Activated naive CD8-positive, alpha-beta T cell treated with anti-CD3 and anti-CD28 coated beads for 36 hours (primary cell): ENCODE measurements around the gene TPX2. TPM values are rescaled to one million over a fixed set of nuclear protein-coding genes. Genes with fewer than 3 reads are reported as not detected.

Source experiments
- DNase-seq: peaks from one replicate; pipeline ENCODE4 v3.0.0; 2021
- H3K27ac Mint-ChIP-seq: one replicate; pipeline ENCODE4 v1.8.0; 2022; ENCODE audit warnings: mild to moderate bottlenecking, moderate library complexity, mixed read lengths
- H3K27me3 Mint-ChIP-seq: one replicate; pipeline ENCODE4 v1.8.0; 2022; ENCODE audit warnings: mild to moderate bottlenecking, mixed read lengths
- H3K36me3 Mint-ChIP-seq: one replicate; pipeline ENCODE4 v1.8.0; 2021; ENCODE audit warnings: mild to moderate bottlenecking, mixed read lengths
- H3K4me1 Mint-ChIP-seq: one replicate; pipeline ENCODE4 v1.8.0; 2021; ENCODE audit warnings: mixed read lengths
- H3K4me3 Mint-ChIP-seq: one replicate; pipeline ENCODE4 v1.8.0; 2022; ENCODE audit warnings: mild to moderate bottlenecking, moderate library complexity, mixed read lengths
- H3K9me3 Mint-ChIP-seq: one replicate; pipeline ENCODE4 v1.8.0; 2022; ENCODE audit warnings: mixed read lengths
- total RNA-seq, 2 experiments: library from RNA; stranded (reverse); gene quantifications; one replicate each; pipeline ENCODE4 v1.2.3, GENCODE V29; 2021

TPX2 gene
- total RNA-seq: 100 to 1,000 TPM; 111 TPM

DNA sequence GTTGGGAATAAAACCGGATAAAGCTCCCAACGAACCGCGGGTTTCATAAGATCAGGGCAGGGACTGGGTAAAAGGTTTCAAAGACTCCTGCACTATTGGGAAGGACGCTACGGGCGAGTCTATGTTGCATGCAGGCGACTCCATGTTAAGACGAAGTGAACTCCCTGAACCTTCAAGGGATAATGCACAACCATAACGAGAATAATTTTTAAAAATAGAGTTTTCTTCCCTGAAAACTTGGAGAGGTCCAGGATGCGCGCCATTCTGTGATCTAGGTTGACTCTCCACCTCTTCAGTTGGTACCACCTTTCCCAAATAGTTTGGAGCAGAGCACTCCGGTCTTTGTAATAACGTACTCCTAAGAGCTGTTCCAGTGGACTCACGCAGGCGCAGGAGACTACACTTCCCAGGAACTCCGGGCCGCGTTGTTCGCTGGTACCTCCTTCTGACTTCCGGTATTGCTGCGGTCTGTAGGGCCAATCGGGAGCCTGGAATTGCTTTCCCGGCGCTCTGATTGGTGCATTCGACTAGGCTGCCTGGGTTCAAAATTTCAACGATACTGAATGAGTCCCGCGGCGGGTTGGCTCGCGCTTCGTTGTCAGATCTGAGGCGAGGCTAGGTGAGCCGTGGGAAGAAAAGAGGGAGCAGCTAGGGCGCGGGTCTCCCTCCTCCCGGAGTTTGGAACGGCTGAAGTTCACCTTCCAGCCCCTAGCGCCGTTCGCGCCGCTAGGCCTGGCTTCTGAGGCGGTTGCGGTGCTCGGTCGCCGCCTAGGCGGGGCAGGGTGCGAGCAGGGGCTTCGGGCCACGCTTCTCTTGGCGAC lies at the start of gene TPX2:
TPX2 (plus strand) TSS at position 562 of the 821 bp plus-strand sequence. CDS start 18,187 bp downstream, outside the sequence.
- Mint-ChIP-seq H3K27ac (no peak within 1 kb of the TSS), H3K36me3 (peaks cover 5% of the 10 kb centered on the region), H3K4me1 (peaks cover 7% of the 10 kb centered on the region), H3K27me3 (no peaks in the 10 kb centered on the region), H3K4me3 (no peak within 1 kb of the TSS), H3K9me3 (no peaks in the 10 kb centered on the region)
- DNase-seq: peak; percentile 84

DNA sequence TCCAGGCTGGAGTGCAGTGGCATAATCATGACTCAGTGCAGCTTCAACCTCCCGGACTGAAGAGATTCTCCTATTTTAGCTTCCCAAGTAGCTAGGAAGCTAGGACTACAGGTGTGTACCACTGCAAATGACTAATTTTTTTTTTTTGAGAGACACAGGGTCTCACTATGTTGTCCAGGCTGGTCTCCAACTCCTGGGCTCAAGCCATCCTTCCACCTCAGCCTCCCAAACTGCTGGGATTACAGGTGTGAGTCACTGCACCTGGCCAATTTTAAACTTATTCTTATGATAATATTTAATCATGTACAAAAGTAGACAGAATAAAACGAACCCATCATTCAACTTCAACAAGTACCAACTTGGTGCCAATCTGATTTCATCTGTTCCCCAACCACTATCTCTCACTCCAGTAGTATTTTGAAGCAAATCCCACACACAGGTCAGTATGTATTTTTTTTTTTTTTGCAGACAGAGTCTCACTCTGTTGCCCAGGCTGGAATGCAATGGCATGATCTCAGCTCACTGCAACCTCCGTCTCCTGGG lies 48.9 kb upstream of the TPX2 start:
- Mint-ChIP-seq H3K4me1 (peaks cover 63% of the 10 kb centered on the region), H3K36me3 (peaks cover 60% of the 10 kb centered on the region), H3K27me3 (no peaks in the 10 kb centered on the region), H3K4me3 (peak overlapping the region; percentile 32), H3K27ac (peak overlapping the region; percentile 59), H3K9me3 (no peaks in the 10 kb centered on the region)
- no peak for DNase-seq

- Mint-ChIP-seq H3K4me1 (peaks cover 58% of the 10 kb centered on the region), H3K27me3 (no peaks in the 10 kb centered on the region), H3K36me3 (peaks cover 54% of the 10 kb centered on the region), H3K9me3 (no peaks in the 10 kb centered on the region), H3K4me3 (peak overlapping the region; percentile 26), H3K27ac (peak overlapping the region; percentile 63)
- DNase-seq: no peak
Measured at GRCh38 chr20:31691646-31692275, 47.3 kb upstream of the TPX2 start.

GRCh38 chr20:31693402-31693801 lies 45.7 kb upstream of the TPX2 start:
- Mint-ChIP-seq H3K27me3 (no peaks in the 10 kb centered on the region), H3K4me3 (no peak overlapping the region), H3K9me3 (no peaks in the 10 kb centered on the region), H3K4me1 (peaks cover 55% of the 10 kb centered on the region), H3K36me3 (peaks cover 59% of the 10 kb centered on the region), H3K27ac (no peak overlapping the region)
- DNase-seq: no peak

- Mint-ChIP-seq H3K36me3 (peaks cover 60% of the 10 kb centered on the region), H3K4me1 (peaks cover 56% of the 10 kb centered on the region), H3K9me3 (no peaks in the 10 kb centered on the region), H3K27me3 (no peaks in the 10 kb centered on the region), H3K27ac (peak overlapping the region; percentile 22), H3K4me3 (no peak overlapping the region)
- no peak for DNase-seq
Measured at GRCh38 chr20:31693987-31694661, 45.0 kb upstream of the TPX2 start.

- Mint-ChIP-seq H3K36me3 (peaks cover 60% of the 10 kb centered on the region), H3K4me3 (no peak overlapping the region), H3K9me3 (no peaks in the 10 kb centered on the region), H3K27me3 (no peaks in the 10 kb centered on the region), H3K4me1 (peaks cover 63% of the 10 kb centered on the region), H3K27ac (peak overlapping the region; percentile 14)
- no peak for DNase-seq
Measured at GRCh38 chr20:31694842-31695593, 44.1 kb upstream of the TPX2 start.

GRCh38 chr20:31695849-31696804 lies 43.0 kb upstream of the TPX2 start:
- no peaks in the 10 kb centered on the region for H3K27me3 Mint-ChIP-seq
- no peak for DNase-seq
- no peak overlapping the region for H3K4me3 Mint-ChIP-seq
- no peaks in the 10 kb centered on the region for H3K9me3 Mint-ChIP-seq
- peaks cover 63% of the 10 kb centered on the region for H3K36me3 Mint-ChIP-seq
- H3K27ac Mint-ChIP-seq: peak overlapping the region; percentile 15
- peaks cover 69% of the 10 kb centered on the region for H3K4me1 Mint-ChIP-seq

- Mint-ChIP-seq H3K27me3 (no peaks in the 10 kb centered on the region), H3K27ac (peak overlapping the region; percentile 82), H3K36me3 (peaks cover 62% of the 10 kb centered on the region), H3K4me1 (peaks cover 65% of the 10 kb centered on the region), H3K9me3 (peaks cover 2% of the 10 kb centered on the region), H3K4me3 (no peak overlapping the region)
- DNase-seq: no peak
Measured at GRCh38 chr20:31698243-31698802, 40.8 kb upstream of the TPX2 start.

GRCh38 chr20:31698803-31699718 lies 40.0 kb upstream of the TPX2 start:
- Mint-ChIP-seq H3K27me3 (no peaks in the 10 kb centered on the region), H3K27ac (peak overlapping the region; percentile 82), H3K9me3 (peaks cover 2% of the 10 kb centered on the region), H3K4me1 (peaks cover 61% of the 10 kb centered on the region), H3K4me3 (no peak overlapping the region), H3K36me3 (peaks cover 68% of the 10 kb centered on the region)
- no peak for DNase-seq

- Mint-ChIP-seq H3K4me3 (no peak overlapping the region), H3K27me3 (no peaks in the 10 kb centered on the region), H3K27ac (peak overlapping the region; percentile 82), H3K4me1 (peaks cover 57% of the 10 kb centered on the region), H3K36me3 (peaks cover 78% of the 10 kb centered on the region), H3K9me3 (peaks cover 2% of the 10 kb centered on the region)
- no peak for DNase-seq
Measured at GRCh38 chr20:31699801-31700728, 39.0 kb upstream of the TPX2 start.

DNA sequence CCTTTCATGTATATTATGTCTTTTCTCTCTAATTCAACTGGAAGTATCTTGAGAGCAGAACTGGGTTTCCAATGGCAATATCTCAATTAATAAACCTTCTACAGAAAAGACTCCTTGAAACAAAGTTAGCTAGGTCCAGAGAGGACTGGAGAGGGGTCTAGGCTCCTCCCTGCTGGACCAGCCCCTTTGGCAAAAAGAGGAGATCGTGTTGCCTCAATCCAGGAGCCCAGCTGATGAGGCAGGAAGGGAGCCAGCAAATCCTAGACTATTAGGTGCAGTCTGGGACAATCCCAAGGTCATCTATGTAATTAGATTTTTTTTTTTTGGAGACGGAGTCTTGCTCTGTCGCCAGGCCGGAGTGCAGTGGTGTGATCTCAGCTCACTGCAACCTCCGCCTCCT lies 38.3 kb upstream of the TPX2 start:
- DNase-seq: no peak
- peak overlapping the region; percentile 56 for H3K27ac Mint-ChIP-seq
- H3K36me3 Mint-ChIP-seq: peaks cover 77% of the 10 kb centered on the region
- H3K9me3 Mint-ChIP-seq: peaks cover 2% of the 10 kb centered on the region
- H3K4me1 Mint-ChIP-seq: peaks cover 54% of the 10 kb centered on the region
- no peak overlapping the region for H3K4me3 Mint-ChIP-seq
- no peaks in the 10 kb centered on the region for H3K27me3 Mint-ChIP-seq

GRCh38 chr20:31701591-31701990 lies 37.5 kb upstream of the TPX2 start:
- peaks cover 76% of the 10 kb centered on the region for H3K36me3 Mint-ChIP-seq
- peak overlapping the region; percentile 78 for H3K27ac Mint-ChIP-seq
- H3K4me3 Mint-ChIP-seq: no peak overlapping the region
- H3K27me3 Mint-ChIP-seq: no peaks in the 10 kb centered on the region
- peaks cover 55% of the 10 kb centered on the region for H3K4me1 Mint-ChIP-seq
- no peak for DNase-seq
- H3K9me3 Mint-ChIP-seq: peaks cover 2% of the 10 kb centered on the region
